DMS153 (cell line): ENCODE measurements around the gene LARP4B.

Experiments
- DNase-seq: peaks from one replicate; lab custom pipeline; 2025; lab: John Stamatoyannopoulos, UW

The LARP4B gene

GRCh38 chr10:807163-807957, 124.1 kb downstream of the LARP4B start:
- DNase-seq = no peak

GRCh38 chr10:806451-807162, 124.9 kb downstream of the LARP4B start:
- DNase-seq = no peak

GRCh38 chr10:805620-806305, 125.7 kb downstream of the LARP4B start:
- DNase-seq = no peak

GRCh38 chr10:804787-805619, 126.5 kb downstream of the LARP4B start:
- DNase-seq = no peak

- DNase-seq = no peak
These were observed 127.2 kb downstream of the LARP4B start for GRCh38 chr10:804191-804781.

- DNase-seq = no peak
These were observed 128.3 kb downstream of the LARP4B start for GRCh38 chr10:803041-803741.

GRCh38 chr10:802506-802905, 129.0 kb downstream of the LARP4B start:
- no peak for DNase-seq

GRCh38 chr10:797179-797578, 134.3 kb downstream of the LARP4B start:
- DNase-seq = no peak

GRCh38 chr10:796233-796632, 135.3 kb downstream of the LARP4B start:
- DNase-seq = no peak

- DNase-seq = no peak
These were observed 137.0 kb downstream of the LARP4B start for GRCh38 chr10:794382-794956.

GRCh38 chr10:792792-793100, 138.8 kb downstream of the LARP4B start:
- no peak for DNase-seq

GRCh38 chr10:792083-792791, 139.3 kb downstream of the LARP4B start:
- no peak for DNase-seq

- no peak for DNase-seq
These were observed 139.9 kb downstream of the LARP4B start for GRCh38 chr10:791639-792038.

- DNase-seq = no peak
These were observed 140.5 kb downstream of the LARP4B start for GRCh38 chr10:790821-791551.

- no peak for DNase-seq
These were observed 141.4 kb downstream of the LARP4B start for GRCh38 chr10:789831-790701.

GRCh38 chr10:788796-789748, 142.4 kb downstream of the LARP4B start:
- DNase-seq = peak; percentile 1

- DNase-seq = no peak
These were observed 143.4 kb downstream of the LARP4B start for GRCh38 chr10:787933-788651.
